H1 (cell line): ENCODE measurements around the gene S100PBP. TPM values are rescaled to one million over a fixed set of nuclear protein-coding genes. Genes with fewer than 3 reads are reported as not detected.

Experiments
- CTCF ChIA-PET: fragments of 300-600 bp; sonication (Branson Sonifier 250); formaldehyde crosslinking; loops from one replicate; lab custom pipeline; 2021; ENCODE audit not compliant: partially characterized antibody; lab: Charles Lee
- POLR2A ChIA-PET: fragments of 300-600 bp; sonication (Branson Sonifier 250); formaldehyde crosslinking; loops from one replicate; lab custom pipeline; 2021; ENCODE audit warnings: inconsistent platforms; ENCODE audit not compliant: partially characterized antibody; lab: Charles Lee
- DNase-seq, 2 experiments: peaks; one replicate each; pipeline versions ENCODE4 v3.0.0 to v3.0.0-alpha.2; 2010 to 2022; ENCODE audit warnings: low spot score in 2 of 2, low read depth in 1 of 2, mixed read lengths in 1 of 2
- FAIRE-seq: peaks from 2 replicates; lab custom pipeline; 2011; peaks lifted over from hg19 to GRCh38; lab: Jason Lieb, UNC
- H2AFZ ChIP-seq: 2 replicates; pipeline ENCODE4 v1.8.1; 2012; ENCODE audit warnings: low read length, inconsistent platforms
- H2AK5ac ChIP-seq: 2 replicates; pipeline ENCODE4 v1.6.1; 2013; ENCODE audit warnings: low read depth, low read length
- H2BK120ac ChIP-seq: replicated peaks from 2 replicates; pipeline ENCODE3; 2013; ENCODE audit warnings: low read depth, low read length, inconsistent platforms
- H2BK12ac ChIP-seq: 2 replicates; pipeline ENCODE4 v1.6.1; 2013; ENCODE audit warnings: low read depth, low read length
- H2BK15ac ChIP-seq: 2 replicates; pipeline ENCODE4 v1.6.1; 2013; ENCODE audit warnings: low read length
- H2BK20ac ChIP-seq: 2 replicates; pipeline ENCODE4 v1.6.1; 2013; ENCODE audit warnings: low read length
- H2BK5ac ChIP-seq: 2 replicates; pipeline ENCODE4 v1.6.1; 2013; ENCODE audit warnings: low read depth, low read length
- H3K14ac ChIP-seq: 2 replicates; pipeline ENCODE4 v1.6.1; 2013; ENCODE audit warnings: inconsistent platforms; ENCODE audit not compliant: insufficient read length
- H3K18ac ChIP-seq: 2 replicates; pipeline ENCODE4 v1.6.1; 2013; ENCODE audit warnings: low read length; ENCODE audit errors: extremely low read depth
- H3K23ac ChIP-seq: 2 replicates; pipeline ENCODE4 v1.6.1; 2013; ENCODE audit warnings: inconsistent platforms; ENCODE audit not compliant: insufficient read length
- H3K23me2 ChIP-seq: 2 replicates; pipeline ENCODE4 v1.6.1; 2013; ENCODE audit warnings: low read depth, low read length
- H3K27ac ChIP-seq: 2 replicates; pipeline ENCODE4 v1.6.1; 2011; ENCODE audit warnings: low read depth, low read length, inconsistent platforms
- H3K27me3 ChIP-seq, 4 experiments: replicated peaks in 1 of 4; 1 replicate in 1 of 4; 2 replicates in 3 of 4; pipeline versions ENCODE4 v1.6.1 to v1.8.1; 2011 to 2013; ENCODE audit warnings: low read length in 3 of 4, mild to moderate bottlenecking in 3 of 4, inconsistent platforms in 2 of 4, mixed read lengths in 2 of 4, moderate library complexity in 1 of 4; ENCODE audit not compliant: control insufficient read depth in 3 of 4, insufficient read depth in 3 of 4; ENCODE audit errors: extremely low read depth in 1 of 4
- H3K36me3 ChIP-seq, 4 experiments: 2 replicates each; pipeline versions ENCODE4 v1.6.1 to v1.8.1; 2011 to 2013; ENCODE audit warnings: mild to moderate bottlenecking in 4 of 4, low read length in 3 of 4, moderate library complexity in 2 of 4, control low read depth in 1 of 4, inconsistent platforms in 1 of 4; ENCODE audit not compliant: insufficient read depth in 4 of 4, control insufficient read depth in 2 of 4
- H3K4ac ChIP-seq: replicated peaks from 2 replicates; pipeline ENCODE3; 2013; ENCODE audit warnings: low read length, low read depth, mixed read lengths, inconsistent platforms; ENCODE audit not compliant: insufficient read length
- H3K4me1 ChIP-seq, 4 experiments: replicated peaks in 1 of 4; 1 replicate in 1 of 4; 2 replicates in 3 of 4; pipeline versions ENCODE4 v1.6.1 to v1.8.1; 2011 to 2013; ENCODE audit warnings: low read length in 3 of 4, inconsistent platforms in 2 of 4, mixed read lengths in 1 of 4; ENCODE audit not compliant: insufficient read depth in 4 of 4, control insufficient read depth in 3 of 4
- H3K4me2 ChIP-seq, 2 experiments: 2 replicates each; pipeline versions ENCODE4 v1.6.1 to v1.8.1; 2011 to 2013; ENCODE audit warnings: low read depth in 2 of 2, low read length in 2 of 2, control low read depth in 1 of 2, inconsistent platforms in 1 of 2, mild to moderate bottlenecking in 1 of 2; ENCODE audit not compliant: insufficient read depth in 1 of 2
- H3K4me3 ChIP-seq, 4 experiments: fragments of 200-600, 300-600 bp in 1 of 4; sonication (generic), shearing (Covaris generic), sonication (Bioruptor Twin) in 1 of 4; 2 replicates each; pipeline versions ENCODE4 v1.5.1 to v1.8.1; 2011 to 2016; ENCODE audit warnings: low read length in 4 of 4, low read depth in 3 of 4, control low read depth in 2 of 4, inconsistent platforms in 2 of 4, mild to moderate bottlenecking in 2 of 4, mixed read lengths in 1 of 4, moderate library complexity in 1 of 4; ENCODE audit not compliant: insufficient read depth in 2 of 4; ENCODE audit errors: extremely low read depth in 1 of 4
- H3K56ac ChIP-seq: replicated peaks from 2 replicates; pipeline ENCODE3; 2013; ENCODE audit warnings: low read depth, mild to moderate bottlenecking, mixed read lengths, low read length, inconsistent platforms; ENCODE audit not compliant: insufficient read length
- H3K79me1 ChIP-seq: 2 replicates; pipeline ENCODE4 v1.6.1; 2013; ENCODE audit warnings: low read depth, low read length, control low read depth
- H3K79me2 ChIP-seq, 2 experiments: 2 replicates each; pipeline versions ENCODE4 v1.6.1 to v1.8.1; 2012 to 2013; ENCODE audit warnings: low read length in 2 of 2, mild to moderate bottlenecking in 2 of 2, inconsistent platforms in 1 of 2; ENCODE audit not compliant: insufficient read depth in 2 of 2, control insufficient read depth in 1 of 2
- H3K9ac ChIP-seq, 4 experiments: replicated peaks in 1 of 4; 1 replicate in 1 of 4; 2 replicates in 3 of 4; pipeline versions ENCODE4 v1.6.1 to v1.8.1; 2011 to 2013; ENCODE audit warnings: low read depth in 3 of 4, low read length in 3 of 4, control low read depth in 2 of 4, mild to moderate bottlenecking in 2 of 4, moderate library complexity in 2 of 4, inconsistent platforms in 1 of 4; ENCODE audit errors: extremely low read depth in 1 of 4
- H3K9me3 ChIP-seq, 2 experiments: 2 replicates each; pipeline versions ENCODE4 v1.6.1 to v1.8.1; 2012 to 2013; ENCODE audit warnings: mild to moderate bottlenecking in 2 of 2, moderate library complexity in 2 of 2, control low read depth in 1 of 2, inconsistent platforms in 1 of 2, low read depth in 1 of 2, low read length in 1 of 2, mixed read lengths in 1 of 2; ENCODE audit not compliant: insufficient read depth in 2 of 2
- H4K20me1 ChIP-seq, 2 experiments: replicated peaks in 1 of 2; 2 replicates each; pipeline versions ENCODE3 to v1.8.1; 2011 to 2013; ENCODE audit warnings: inconsistent platforms in 2 of 2, low read length in 2 of 2, mild to moderate bottlenecking in 1 of 2; ENCODE audit not compliant: insufficient read depth in 2 of 2, control insufficient read depth in 1 of 2
- H4K5ac ChIP-seq: 2 replicates; pipeline ENCODE4 v1.6.1; 2013; ENCODE audit warnings: low read length, low read depth, mixed read lengths, inconsistent platforms; ENCODE audit not compliant: insufficient read length
- H4K8ac ChIP-seq: 2 replicates; pipeline ENCODE4 v1.8.0; 2013; ENCODE audit warnings: mild to moderate bottlenecking, moderate library complexity, low read length, inconsistent platforms; ENCODE audit not compliant: insufficient read depth; ENCODE audit errors: extremely low read depth
- H4K91ac ChIP-seq: replicated peaks from 2 replicates; pipeline ENCODE3; 2013; ENCODE audit warnings: low read length, mixed read lengths, inconsistent platforms; ENCODE audit not compliant: insufficient read length
- ATF3 ChIP-seq: IDR thresholded peaks from 2 replicates; pipeline ENCODE4 v1.6.1; 2011; ENCODE audit warnings: low read depth, mild to moderate bottlenecking, low read length; ENCODE audit not compliant: insufficient read depth
- BCL11A ChIP-seq, 2 experiments: IDR thresholded peaks; one replicate each; pipeline ENCODE4 v1.6.1; 2011; ENCODE audit warnings: low read depth in 2 of 2, low read length in 2 of 2, mild to moderate bottlenecking in 2 of 2
- EGR1 ChIP-seq: IDR thresholded peaks from 2 replicates; pipeline ENCODE4 v1.6.1; 2011; ENCODE audit warnings: low read depth, low read length, borderline replicate concordance
- GABPA ChIP-seq: IDR thresholded peaks from 2 replicates; pipeline ENCODE4 v1.6.1; 2011; ENCODE audit warnings: mild to moderate bottlenecking, low read length, moderate library complexity, borderline replicate concordance; ENCODE audit not compliant: insufficient read depth
- POLR2A ChIP-seq, 2 experiments: IDR thresholded peaks; 1 replicate in 1 of 2; 2 replicates in 1 of 2; pipeline ENCODE4 v1.6.1; 2011; ENCODE audit warnings: low read depth in 2 of 2, low read length in 2 of 2, mild to moderate bottlenecking in 2 of 2; ENCODE audit errors: control extremely low read depth in 1 of 2
- RBBP5 ChIP-seq: IDR thresholded peaks from 2 replicates; pipeline ENCODE4 v1.7.1; 2012; ENCODE audit warnings: low read depth, mild to moderate bottlenecking, inconsistent platforms, low read length, moderate library complexity, borderline replicate concordance
- SIRT6 ChIP-seq: IDR thresholded peaks from one replicate; pipeline ENCODE4 v1.7.1; 2012; ENCODE audit warnings: low read length, inconsistent platforms
- SIX5 ChIP-seq: IDR thresholded peaks from 2 replicates; pipeline ENCODE4 v1.6.1; 2011; ENCODE audit warnings: mild to moderate bottlenecking, low read depth, low read length
- WGBS, 2 experiments: shearing (Covaris generic) in 1 of 2; methylation state at CpG; one replicate each; pipeline versions ENCODE4 v1.1.6 to v1.1.7; 2013 to 2015; ENCODE audit warnings: low lambda C conversion rate in 2 of 2, mixed read lengths in 2 of 2, inconsistent platforms in 1 of 2, low coverage in 1 of 2, missing lambda C conversion rate in 1 of 2; ENCODE audit not compliant: insufficient replicate concordance in 2 of 2, insufficient coverage in 1 of 2, insufficient read length in 1 of 2; ENCODE audit errors: extremely low coverage in 1 of 2, missing lambda C conversion rate in 1 of 2; 5-methylcytosine and 5-hydroxymethylcytosine counted together
- polyA plus RNA-seq, 7 experiments: library from polyadenylated mRNA; depleted of rRNA in 3 of 7; stranded (reverse) in 5 of 7; unstranded in 2 of 7; fragments of >200 nt in 5 of 7; fragments of 200-250 nt in 2 of 7; gene quantifications; 1 replicate in 5 of 7; 2 replicates in 1 of 7; 4 replicates in 1 of 7; pipeline versions ENCODE4 v1.2.1 to v1.2.3, GENCODE V29; 2011 to 2013; ENCODE audit warnings: missing spikeins in 2 of 7, mixed read lengths in 2 of 7
- total RNA-seq: library from RNA; stranded (reverse); fragmentation: NEBNext Ultra II Directional; extraction: Animal tissue kit (Norgen Biotek cat#: 25700); gene quantifications from 2 replicates; pipeline ENCODE4 v1.2.1, GENCODE V29; 2021
- TF ChIP-seq, protein P1 (sequence below), 3 experiments: IDR thresholded peaks; 1 replicate in 2 of 3; 2 replicates in 1 of 3; pipeline versions ENCODE4 v1.5.1 to v1.6.1; 2011; ENCODE audit warnings: low read length in 3 of 3, mild to moderate bottlenecking in 3 of 3, inconsistent platforms in 2 of 3, low read depth in 1 of 3, moderate library complexity in 1 of 3; ENCODE audit not compliant: insufficient read depth in 1 of 3; ENCODE audit errors: control extremely low read depth in 1 of 3

S100PBP gene
- total and polyA plus RNA-seq, 2 of the 8 experiments (the other 6 are each of a cell fraction or from before 2014, with no cell fraction given): 43.8 to 68.3 TPM

- no peak overlapping the region for H3K9ac ChIP-seq
- H3K4me3 ChIP-seq: no peak overlapping the region
- H3K36me3 ChIP-seq: peaks cover 9 to 86% (median 48%) of the 10 kb centered on the region in 4 experiments
- 96% methylated on average over 4 of the region's 4 CpGs; no CpG with 5 or more reads in 1 of the 2 experiments for WGBS, 2 experiments
- DNase-seq (no peak), FAIRE-seq (no peak)
- H2BK120ac ChIP-seq: no peak overlapping the region
- no peaks in the 10 kb centered on the region; the same call in 1 of the 2 replicates for H3K79me1 ChIP-seq
- no peak overlapping the region for H3K18ac ChIP-seq
- H3K4me1 ChIP-seq: no peaks in the 10 kb centered on the region
- H3K23me2 ChIP-seq: no peaks in the 10 kb centered on the region
- H2BK20ac ChIP-seq: no peak overlapping the region
- H3K4ac ChIP-seq: no peak overlapping the region
- H2BK15ac ChIP-seq: no peak overlapping the region
- H2BK12ac ChIP-seq: no peak overlapping the region
- no peaks in the 10 kb centered on the region for H3K27me3 ChIP-seq
- CTCF ChIA-PET: interaction anchor here (1.1 kb wide), 1 partner anchor 62 kb away, joined by 3 read pairs; no protein-coding TSS in a partner anchor
- no peak overlapping the region for H3K56ac ChIP-seq
- no peak overlapping the region for H2BK5ac ChIP-seq
- H2AFZ ChIP-seq: no peak overlapping the region
- no peak overlapping the region for H3K14ac ChIP-seq
- H3K79me2 ChIP-seq: peaks cover 0 to 9% of the 10 kb centered on the region in 2 experiments; a peak in 1 of 4 replicates
- no peak overlapping the region for H2AK5ac ChIP-seq
- H4K5ac ChIP-seq: no peak overlapping the region
- no peak overlapping the region for H4K8ac ChIP-seq
- POLR2A ChIA-PET: interaction anchor here (0.8 to 2.1 kb wide), 11 partner anchors 8 to 132 kb away, joined by 3 to 7 read pairs (median 3); no protein-coding TSS in a partner anchor
- no peak overlapping the region for H4K91ac ChIP-seq
- no peaks in the 10 kb centered on the region for H3K9me3 ChIP-seq
- no peak overlapping the region for H3K4me2 ChIP-seq
- H3K27ac ChIP-seq: no peak overlapping the region
- H4K20me1 ChIP-seq: no peaks in the 10 kb centered on the region
- H3K23ac ChIP-seq: no peak overlapping the region
- TF ChIP-seq EGR1 (no peak), RBBP5 (no peak), BCL11A (IDR thresholded peaks at IDR 0.05; ENCODE audit: low read depth in 2 of 2, low read length in 2 of 2) (no peak), ATF3 (no peak), SIX5 (no peak), POLR2A (IDR thresholded peaks at IDR 0.05; ENCODE audit: control extremely low read depth in 1 of 2, low read depth in 2 of 2, low read length in 2 of 2) (no peak), SIRT6 (no peak), GABPA (no peak)
- TF ChIP-seq, protein P1, sequence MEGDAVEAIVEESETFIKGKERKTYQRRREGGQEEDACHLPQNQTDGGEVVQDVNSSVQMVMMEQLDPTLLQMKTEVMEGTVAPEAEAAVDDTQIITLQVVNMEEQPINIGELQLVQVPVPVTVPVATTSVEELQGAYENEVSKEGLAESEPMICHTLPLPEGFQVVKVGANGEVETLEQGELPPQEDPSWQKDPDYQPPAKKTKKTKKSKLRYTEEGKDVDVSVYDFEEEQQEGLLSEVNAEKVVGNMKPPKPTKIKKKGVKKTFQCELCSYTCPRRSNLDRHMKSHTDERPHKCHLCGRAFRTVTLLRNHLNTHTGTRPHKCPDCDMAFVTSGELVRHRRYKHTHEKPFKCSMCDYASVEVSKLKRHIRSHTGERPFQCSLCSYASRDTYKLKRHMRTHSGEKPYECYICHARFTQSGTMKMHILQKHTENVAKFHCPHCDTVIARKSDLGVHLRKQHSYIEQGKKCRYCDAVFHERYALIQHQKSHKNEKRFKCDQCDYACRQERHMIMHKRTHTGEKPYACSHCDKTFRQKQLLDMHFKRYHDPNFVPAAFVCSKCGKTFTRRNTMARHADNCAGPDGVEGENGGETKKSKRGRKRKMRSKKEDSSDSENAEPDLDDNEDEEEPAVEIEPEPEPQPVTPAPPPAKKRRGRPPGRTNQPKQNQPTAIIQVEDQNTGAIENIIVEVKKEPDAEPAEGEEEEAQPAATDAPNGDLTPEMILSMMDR (IDR thresholded peaks at IDR 0.05; ENCODE audit: control extremely low read depth in 1 of 3, insufficient read depth in 1 of 3, low read depth in 1 of 3, low read length in 3 of 3): no peak
These were observed 19.3 kb upstream of the S100PBP start for GRCh38 chr1:32798191-32798590.
